Stimulated activated CD8-positive, alpha-beta memory T cell treated with anti-CD3 and anti-CD28 coated beads, Interleukin-15, amount 100 ng/mL, for 1 hour (primary cell): ENCODE measurements around the gene DENND11.

Experiments
- DNase-seq: peaks from one replicate; pipeline ENCODE4 v3.0.0-alpha.2; 2020; ENCODE audit warnings: low read depth

DENND11 gene

DNA sequence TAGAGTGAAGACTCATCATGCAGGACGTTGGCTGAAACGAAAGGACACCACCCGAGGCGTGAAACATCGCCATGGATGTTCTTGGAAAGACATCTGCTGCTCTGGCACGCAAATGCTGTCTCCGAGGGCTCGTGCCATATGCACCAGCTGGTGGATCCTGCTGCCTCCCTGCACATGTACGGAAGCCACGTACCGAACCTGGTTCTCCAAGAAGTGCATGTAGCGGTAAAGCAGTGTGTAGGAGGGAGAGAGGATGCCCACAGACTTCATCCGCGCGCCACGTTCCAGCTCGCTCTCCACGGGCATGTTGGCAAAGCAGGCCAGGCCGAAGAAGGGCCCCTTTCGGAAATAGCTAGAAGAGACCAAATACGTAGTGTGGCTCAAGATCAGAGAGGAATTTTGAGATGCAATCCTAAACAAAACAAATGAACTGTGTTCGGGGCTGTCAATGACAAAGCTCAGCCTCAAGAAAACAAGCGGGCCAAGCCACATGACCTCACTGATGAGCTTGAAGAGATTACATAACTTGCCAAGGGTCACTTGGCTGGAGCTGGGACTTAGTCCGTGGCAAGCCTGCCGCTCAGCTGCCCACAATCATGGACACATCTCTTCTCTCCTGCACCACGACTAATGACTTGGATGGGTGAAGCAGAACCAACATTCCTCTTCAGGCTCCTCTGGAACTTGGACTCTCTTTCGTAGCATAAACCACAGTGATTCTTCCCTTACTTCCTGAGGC is 16.5 kb downstream of the DENND11 start:
- no peak for DNase-seq

DNA sequence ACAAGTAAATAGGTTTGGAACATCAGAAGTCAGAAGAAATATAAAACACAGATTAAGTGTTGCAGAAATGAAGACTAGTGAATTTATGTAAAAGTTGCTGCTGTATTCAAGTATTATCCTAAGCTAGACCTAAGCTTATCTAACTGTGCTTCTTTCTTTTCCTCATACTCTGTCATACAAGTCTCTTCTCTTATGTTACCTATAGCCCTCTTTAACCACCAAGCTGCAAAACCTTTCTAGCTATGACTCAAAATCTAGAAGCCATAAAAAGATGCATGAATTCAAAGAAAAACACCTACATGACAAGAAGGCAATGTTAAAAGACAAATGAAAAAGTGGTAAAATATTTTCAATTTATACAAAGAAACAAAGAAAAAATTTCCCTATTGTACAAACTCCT is 23.0 kb downstream of the DENND11 start:
- no peak for DNase-seq

DNA sequence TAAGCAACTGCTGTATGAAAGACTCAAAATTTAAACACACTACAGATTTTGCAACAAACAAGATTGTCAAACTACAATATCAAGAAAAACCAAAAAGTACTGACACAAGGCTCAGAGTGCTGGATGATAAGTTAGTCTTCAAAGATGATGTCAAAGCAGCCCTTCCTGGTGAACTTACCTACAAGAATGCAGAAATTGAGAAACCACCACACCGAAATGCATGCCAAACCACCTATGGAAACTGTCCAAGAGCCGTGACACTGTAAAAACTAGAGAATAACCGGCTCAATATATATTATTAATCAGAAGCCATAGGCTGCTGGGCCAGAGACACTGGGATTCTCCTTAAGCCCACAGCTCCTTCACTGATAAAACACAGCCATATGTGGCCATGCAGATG is 25.3 kb downstream of the DENND11 start:
- DNase-seq: no peak

DNA sequence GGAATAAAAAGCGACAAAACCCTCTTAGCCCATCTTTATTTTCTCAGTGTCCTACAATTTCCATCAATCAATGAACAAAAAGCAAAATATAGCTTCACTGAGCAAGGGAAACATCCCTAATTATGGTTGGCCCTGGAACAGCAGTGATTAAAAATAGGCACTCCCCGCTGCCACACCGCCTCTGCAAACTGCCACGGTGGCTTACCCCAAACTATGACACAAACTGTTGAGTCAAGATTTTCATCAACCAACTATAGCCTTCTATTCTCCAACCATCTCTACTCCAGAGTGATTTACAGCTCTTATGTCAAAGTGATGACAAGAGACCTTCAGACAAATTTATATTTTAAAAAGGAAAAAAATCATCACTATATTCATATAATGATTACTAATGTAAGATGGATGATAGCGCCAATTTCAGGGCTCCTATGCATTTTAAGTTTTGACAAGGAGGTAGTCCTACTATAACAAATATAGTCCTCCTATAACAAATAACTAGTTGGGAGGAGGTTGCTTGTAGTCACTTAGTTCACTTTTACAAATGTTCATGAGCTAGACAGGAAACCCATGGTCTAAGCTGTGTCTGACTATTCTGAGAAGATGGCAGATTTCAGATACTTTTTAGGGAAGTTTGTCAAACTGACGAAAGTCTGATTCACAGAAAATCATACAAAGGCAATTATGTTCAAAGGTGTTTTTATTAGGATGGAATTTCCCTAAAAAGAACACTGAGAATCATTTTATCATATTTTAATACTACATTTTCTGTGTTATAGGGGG is 26.3 kb downstream of the DENND11 start:
- DNase-seq: no peak

DNA sequence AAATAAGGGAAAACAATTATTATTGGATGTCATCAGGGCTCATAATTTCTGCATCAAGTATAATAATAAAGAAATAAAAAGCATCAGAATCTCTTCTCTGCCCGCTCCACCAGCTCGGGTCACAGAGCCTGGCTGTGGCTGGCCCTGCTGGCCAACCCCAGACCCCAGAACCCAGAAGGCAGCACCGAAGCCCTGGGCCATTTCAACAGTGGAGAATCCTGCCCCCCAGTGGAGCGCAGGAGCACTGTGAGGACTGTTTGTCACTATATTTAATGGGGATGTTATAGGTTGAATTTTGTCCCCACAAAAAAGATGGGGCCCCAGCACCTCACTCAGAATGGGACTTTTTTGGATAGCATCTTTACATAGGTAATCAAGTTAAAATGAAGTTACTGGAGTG is 27.3 kb downstream of the DENND11 start:
- DNase-seq: no peak

DNA sequence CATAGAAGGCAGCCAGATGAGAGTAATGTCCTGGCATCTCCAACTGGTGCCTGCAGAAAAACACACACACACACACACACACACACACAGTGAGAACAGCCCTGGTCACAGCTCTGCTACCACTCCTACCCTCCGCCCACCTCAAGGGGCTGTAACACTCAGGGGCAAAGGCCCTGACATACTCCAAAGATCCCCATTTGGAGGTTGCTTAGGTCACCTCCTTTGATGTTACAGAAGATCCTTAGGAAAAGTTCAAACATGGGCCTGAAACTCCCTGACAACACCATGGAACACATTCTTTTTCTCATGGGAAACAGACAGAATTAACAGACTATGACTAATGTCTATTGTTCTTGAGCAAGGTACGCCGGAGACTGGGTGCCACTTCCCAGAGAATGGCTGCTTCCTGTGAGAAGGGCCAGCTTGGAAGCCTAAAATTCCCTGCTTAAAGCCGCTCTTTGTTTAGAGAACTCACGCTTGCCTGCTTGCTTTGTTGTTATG is 27.7 kb downstream of the DENND11 start:
- no peak for DNase-seq

DNA sequence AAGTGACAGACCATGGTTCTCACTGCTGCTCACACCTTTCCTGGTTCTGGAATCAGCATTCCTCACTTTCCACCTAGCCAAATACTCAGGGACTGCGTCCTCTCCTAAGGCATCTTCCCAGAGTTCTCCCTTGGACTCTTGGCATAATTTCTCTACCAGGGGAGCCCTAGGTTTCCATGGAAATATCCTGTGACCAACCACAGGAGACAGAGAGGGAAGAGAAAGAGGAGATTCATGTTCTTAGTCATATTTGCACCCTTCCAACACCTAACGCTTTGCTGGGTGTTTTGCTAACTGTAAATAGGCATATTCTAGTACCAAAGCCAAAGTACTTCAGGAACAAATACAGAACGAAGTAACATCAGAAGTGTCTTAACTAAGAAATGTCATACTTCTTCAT is 28.6 kb downstream of the DENND11 start:
- no peak for DNase-seq

DNA sequence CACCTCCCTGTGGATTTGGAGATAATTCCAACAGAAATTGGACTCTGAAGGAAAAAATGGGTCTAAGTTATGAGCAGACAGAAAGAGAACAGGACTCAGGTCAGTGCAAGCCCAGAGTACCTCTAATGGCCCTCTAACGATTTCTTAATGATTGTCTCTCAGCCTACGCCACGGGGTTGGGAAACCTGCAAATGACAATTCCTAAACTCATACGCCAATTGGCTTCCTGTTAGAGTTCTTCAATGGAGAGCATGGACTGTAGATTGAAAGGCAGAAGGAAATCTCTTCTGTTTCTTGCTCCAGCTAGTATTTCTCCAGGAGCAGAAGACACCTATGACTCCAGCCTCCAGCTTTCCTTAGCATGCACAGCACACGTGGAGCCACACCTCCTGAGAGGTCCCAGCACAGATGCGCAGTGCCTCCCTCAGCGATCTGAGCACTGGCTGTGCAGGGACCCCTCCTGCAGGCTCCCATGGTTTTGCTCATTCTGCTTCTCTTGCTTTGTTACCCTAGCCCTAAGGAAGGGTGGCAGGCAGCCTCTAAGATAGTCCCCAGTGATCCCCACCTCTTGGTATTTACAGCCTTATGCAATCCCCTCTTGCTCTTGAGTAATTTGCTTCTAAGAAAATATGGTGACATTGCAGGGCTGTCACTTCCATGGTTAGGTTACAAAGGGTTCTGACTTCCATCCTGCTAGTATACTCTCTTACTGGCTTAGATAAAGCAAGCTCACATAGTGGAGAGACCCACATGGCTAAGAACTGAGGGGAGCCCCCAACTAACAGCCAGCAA is 30.1 kb downstream of the DENND11 start:
- DNase-seq: no peak

DNA sequence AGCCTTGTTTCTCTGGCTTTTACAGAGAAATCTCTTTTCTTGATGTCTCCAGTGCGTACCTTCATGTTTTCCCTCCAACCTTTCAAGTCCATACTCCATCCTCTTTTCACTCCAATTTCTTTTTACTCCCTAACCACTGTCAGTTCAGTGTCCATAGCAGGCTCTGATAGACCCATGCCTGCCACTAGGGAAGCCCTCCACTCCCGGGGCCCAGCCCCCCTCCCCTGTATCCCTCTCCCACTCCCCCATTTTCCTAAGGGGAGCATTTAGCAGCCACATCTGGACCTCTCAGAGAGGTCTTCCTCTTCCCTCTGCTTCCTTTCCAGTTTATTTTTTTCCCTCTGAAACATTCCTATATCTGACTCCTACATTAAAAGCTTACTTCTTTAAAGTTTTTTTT is 33.1 kb downstream of the DENND11 start:
- no peak for DNase-seq

DNA sequence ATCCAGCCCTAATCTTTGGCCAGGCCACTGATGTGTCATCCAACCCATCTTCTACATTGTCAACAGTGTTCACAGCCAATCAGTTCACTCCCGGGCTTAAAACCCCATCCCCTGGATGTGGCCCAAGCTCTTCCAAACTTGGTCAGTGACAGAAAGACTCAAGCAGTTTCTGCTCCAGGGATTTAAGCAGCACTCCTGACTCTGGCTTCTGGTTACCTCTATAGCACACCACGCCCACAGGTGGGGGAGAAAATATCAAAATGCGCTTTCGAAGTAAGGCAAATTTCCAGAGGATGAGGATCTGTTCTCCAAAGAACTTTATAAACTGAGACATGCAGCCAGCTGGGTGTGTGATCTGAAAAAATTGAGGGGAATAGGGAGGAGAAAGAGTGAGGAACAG is 35.9 kb downstream of the DENND11 start:
- DNase-seq: no peak

DNA sequence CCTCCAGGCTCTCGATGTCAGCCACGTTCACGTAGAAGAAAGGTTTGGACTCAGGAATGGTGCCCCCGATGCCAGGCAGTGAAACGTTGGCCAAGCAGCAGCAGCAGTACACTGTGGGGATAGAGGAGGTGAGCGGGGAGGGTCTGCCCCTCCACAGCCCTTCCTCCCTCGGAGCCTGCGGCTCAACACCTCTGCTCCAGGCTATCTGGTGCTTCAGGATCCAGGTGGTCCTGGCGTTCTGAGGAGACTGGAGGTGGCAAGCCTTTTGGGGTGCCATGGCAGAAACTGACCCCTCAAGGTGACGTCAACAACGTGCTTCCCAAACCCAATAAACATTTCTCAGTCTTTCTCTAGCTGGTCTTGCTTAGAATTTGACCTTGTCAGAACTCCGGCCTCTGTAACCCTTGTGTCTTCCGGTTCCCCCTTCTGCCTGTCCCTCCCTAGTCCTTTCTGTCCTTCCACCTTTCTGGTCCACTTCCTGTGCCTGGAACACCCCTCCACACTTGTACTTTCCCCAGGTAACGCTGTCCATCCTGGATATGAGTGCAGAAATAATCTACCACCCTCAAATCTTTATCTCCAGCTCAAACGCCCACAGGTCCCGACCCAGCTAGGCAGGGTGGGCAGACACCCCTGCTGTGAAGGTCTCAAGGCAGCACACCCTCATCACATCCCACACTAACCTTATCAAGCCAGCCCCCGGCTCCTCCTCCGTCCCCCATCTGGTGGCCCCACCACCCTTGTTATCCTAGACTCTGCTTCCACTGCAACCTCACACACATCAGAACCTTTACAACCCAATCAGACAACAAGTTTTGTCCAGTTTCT is 36.5 kb downstream of the DENND11 start:
- no peak for DNase-seq

DNA sequence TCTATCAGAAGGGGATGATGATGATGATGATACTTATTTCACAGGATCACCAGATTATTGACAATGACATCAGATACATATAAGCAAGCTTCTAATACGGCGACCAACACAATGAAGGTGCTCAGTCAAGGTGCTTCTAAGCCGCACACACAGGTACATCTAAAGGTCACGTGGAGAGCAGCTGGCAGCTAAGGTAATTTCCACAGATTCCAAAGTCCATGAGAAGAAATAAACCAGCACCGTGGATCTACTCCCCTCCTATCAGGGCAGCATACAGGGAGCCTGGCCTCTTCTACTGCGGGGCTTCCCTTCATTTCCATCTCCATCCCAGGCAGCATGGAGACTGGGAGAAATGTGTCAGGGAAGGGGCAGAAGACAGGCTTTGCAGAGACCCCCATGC is 37.5 kb downstream of the DENND11 start:
- no peak for DNase-seq

DNA sequence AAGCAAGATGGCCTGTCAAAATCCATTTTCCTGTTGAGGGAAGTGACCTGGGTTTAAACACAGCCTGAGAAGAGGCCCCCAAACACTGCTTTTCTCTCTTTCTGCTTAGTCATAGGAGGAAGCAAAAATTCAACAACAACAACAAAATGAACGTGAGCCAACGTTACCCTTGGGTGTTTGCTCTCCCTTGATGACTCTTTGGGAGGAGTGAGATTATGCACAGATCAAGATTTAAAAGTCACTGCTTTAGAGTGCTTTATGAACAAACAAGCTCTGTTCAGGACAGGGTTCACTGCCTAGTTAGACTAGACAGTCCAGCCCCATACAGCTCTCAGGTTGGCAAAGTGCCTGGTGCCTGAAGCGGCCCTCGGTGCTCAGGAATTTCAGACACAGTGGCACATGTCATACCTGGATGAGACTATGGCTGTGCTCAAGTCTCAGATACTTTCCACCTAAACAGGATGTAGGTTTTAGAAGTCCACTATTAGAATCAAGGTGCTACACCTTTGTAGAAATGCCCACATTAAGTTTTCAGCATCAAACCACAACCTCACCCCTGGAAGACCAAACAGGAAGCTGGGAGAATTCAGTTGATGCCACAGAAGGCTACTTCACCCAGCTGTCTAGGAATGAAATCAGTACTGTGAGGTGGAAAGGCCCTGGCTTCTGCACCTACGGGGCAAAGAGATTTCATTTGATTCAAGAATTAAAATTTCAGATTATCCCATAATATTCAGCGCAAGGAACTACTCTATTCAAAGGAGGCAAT is 38.7 kb downstream of the DENND11 start:
- no peak for DNase-seq

DNA sequence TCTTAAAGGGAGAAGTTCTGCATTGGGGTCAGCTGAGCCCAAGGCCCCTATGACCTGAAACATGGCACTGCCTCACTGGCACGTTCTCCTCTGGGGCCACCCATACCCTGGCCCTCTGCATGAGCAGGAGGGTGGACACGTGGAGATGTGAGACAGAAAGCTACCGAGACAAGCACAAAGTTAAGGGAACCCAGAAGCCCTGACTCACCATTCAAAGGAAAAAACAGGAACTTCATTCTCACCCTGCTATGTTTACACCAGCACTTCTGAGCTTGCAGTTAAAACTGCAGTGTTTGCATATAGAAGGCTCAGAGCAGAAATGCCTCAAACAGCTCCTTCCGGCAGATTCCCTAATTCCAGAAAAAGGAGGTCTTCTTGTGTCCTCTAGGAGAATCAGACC is 41.7 kb downstream of the DENND11 start:
- DNase-seq: no peak

DNA sequence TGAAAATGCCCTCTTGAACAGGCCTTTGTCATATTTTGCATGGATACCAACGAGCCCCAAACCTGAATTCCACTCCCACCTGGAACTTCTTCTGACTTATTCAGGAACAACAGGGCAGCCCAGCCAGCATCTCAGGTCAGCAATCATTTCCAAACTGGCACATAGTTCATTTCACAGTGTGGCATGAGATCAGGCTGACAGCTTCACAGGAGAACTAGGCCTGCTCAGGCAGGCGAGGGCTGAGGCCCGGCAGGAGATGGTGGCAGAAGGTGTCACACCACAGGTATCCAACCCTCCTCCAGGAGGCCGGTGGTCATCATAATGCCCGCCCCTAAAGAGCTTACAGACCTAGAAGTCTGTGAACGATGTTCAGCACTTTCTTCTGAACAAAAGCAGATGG is 42.5 kb downstream of the DENND11 start:
- no peak for DNase-seq

DNA sequence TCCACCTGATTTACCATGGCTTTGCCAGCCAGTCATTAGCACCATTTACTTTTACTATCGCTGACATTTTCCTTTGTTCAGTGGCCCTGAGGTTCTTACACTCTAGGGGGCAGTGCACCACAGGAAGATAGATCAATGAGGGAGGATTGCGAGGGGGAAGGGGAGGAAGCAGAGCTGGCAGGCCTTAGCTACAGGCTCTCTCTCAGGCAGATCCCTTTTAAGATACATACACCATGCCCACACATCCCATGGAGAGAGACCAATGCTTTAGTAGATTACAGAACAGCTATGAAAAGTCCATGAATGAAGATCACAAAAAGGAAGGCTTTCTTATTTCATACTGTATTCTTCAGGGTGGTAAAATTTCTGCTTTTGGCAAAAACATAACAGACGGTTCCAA is 47.4 kb downstream of the DENND11 start:
- peak; percentile 34 for DNase-seq

DNA sequence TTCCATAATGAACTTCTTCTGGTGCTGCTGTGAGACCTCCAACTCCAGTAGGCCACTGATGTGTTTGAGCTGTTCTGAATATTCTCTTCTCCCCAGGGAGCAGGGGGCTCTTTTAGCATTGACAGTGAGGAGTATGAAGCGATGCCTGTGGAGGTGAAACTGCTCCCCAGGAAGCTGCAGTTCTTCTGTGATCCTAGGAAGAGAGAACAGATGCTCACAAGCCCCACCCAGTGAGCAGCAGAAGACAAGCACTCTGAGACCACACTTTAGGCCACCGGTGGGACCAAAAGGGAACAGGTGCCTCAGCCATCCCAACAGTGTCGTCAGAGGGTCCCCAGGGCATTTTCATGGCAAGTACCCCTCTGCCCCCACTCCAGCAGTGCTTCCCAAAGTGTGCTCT is 49.3 kb downstream of the DENND11 start:
- DNase-seq: no peak
